BLaER1 (cell line): ENCODE results near the gene FAIM2.

Source experiments
- H3K27ac ChIP-seq: shearing (Covaris generic); formaldehyde crosslinking; 2 replicates; pipeline ENCODE4 v1.8.1; 2022
- H3K27me3 ChIP-seq: shearing (Covaris generic); formaldehyde crosslinking; 2 replicates; pipeline ENCODE4 v1.8.1; 2022
- H3K36me3 ChIP-seq: shearing (Covaris generic); formaldehyde crosslinking; 2 replicates; pipeline ENCODE4 v1.8.1; 2022
- H3K4me1 ChIP-seq: shearing (Covaris generic); formaldehyde crosslinking; 2 replicates; pipeline ENCODE4 v1.8.1; 2022
- H3K4me2 ChIP-seq: shearing (Covaris generic); formaldehyde crosslinking; 2 replicates; pipeline ENCODE4 v1.8.1; 2022
- H3K4me3 ChIP-seq: shearing (Covaris generic); formaldehyde crosslinking; 2 replicates; pipeline ENCODE4 v1.8.1; 2022
- H3K9ac ChIP-seq: shearing (Covaris generic); formaldehyde crosslinking; 2 replicates; pipeline ENCODE4 v1.8.1; 2022
- H3K9me3 ChIP-seq: shearing (Covaris generic); formaldehyde crosslinking; 2 replicates; pipeline ENCODE4 v1.8.1; 2022
- H4K20me1 ChIP-seq: shearing (Covaris generic); formaldehyde crosslinking; 2 replicates; pipeline ENCODE4 v1.8.1; 2022
- Cebpa-rat ChIP-seq: shearing (Covaris generic); IDR thresholded peaks from 2 replicates; pipeline ENCODE4 v1.8.1; 2022

The FAIM2 gene

DNA sequence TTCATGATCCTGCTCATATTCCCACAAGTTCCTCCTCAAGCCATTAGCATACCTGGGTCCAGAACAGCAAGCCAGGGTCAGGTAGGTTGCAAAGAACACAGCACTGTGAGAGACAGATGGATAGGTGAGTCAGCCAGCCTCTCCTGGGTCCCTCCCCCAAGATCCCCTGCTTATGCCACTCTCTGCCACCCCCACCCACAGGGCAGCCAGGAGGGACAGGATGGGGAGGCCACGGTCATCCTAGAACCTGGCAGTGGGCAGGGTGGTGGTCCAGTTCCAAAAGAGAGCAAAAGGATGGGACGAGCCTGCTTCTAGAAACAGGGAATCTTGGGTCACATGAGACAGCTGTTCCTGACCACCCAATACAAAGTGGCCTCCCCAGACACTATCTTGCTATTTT, 12.7 kb downstream of the FAIM2 start:
- no peak overlapping the region for H3K4me2 ChIP-seq
- H3K9ac ChIP-seq = no peak overlapping the region
- no peaks in the 10 kb centered on the region for H3K27me3 ChIP-seq
- H3K36me3 ChIP-seq = no peaks in the 10 kb centered on the region
- TF ChIP-seq Cebpa-rat = no peak
- no peaks in the 10 kb centered on the region for H3K9me3 ChIP-seq
- H4K20me1 ChIP-seq = no peaks in the 10 kb centered on the region
- no peak overlapping the region for H3K4me3 ChIP-seq
- no peak overlapping the region for H3K27ac ChIP-seq
- peaks cover 9% of the 10 kb centered on the region for H3K4me1 ChIP-seq

DNA sequence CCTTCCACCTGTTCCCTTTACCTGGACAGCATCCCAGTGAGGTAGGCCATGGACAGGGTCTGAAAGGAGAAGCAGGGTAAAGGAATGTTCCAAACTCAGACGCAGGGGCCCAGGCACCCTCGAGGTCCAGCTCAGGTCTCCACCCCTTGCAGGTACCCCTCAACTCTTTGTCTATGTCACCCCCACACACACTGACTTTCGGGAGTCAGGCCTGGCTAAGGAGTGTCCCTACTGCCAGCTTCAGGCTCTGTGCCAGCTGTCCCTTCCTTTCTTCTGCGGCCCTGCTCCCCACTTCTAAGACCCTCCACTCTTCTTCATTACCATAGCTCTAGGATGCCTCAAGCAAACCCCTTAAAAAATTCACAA, 13.6 kb downstream of the FAIM2 start:
- Histone ChIP-seq H3K9ac (no peak overlapping the region), H3K27ac (no peak overlapping the region), H3K27me3 (no peaks in the 10 kb centered on the region), H3K4me2 (no peak overlapping the region), H3K9me3 (no peaks in the 10 kb centered on the region), H4K20me1 (no peaks in the 10 kb centered on the region), H3K4me1 (no peaks in the 10 kb centered on the region), H3K36me3 (no peaks in the 10 kb centered on the region), H3K4me3 (no peak overlapping the region)
- no peak for TF ChIP-seq Cebpa-rat

DNA sequence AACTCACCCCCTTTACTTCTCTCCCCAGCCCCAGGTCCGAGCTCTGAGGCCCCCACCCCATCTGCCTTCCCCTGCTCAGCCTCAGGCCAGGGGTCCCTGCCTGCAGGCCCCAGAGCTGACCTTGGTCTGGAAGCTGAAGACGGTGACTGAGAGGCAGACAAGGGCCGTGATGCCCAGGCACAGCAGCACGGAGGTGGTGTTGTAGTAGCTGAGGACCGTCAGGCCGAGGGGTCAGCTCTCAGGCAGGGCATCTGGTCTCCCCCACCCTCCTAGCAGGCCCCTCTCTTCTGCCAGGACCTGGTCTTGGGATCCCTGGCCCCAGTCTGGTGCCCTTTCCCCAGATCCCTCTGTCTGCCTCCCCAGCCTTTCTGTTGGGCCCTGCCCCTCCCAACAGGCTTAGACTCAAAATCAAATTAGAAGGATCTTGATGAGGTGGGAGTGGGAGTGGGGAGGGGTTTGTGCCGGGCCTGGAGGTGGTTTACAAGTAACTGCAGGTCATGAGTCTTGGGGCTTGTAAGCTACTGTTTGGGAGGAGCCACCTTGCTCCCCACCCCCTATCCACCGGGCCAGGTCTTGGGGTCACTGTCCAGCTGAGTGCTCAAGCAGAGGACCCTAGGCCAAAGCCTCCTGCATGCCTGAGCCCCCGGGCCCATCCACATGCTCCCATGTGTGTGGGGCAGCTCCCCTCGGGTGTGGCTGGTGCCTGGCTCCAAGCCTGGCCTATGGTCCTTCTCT, 14.2 kb downstream of the FAIM2 start:
- H3K4me2 ChIP-seq = no peak overlapping the region
- TF ChIP-seq Cebpa-rat = no peak
- no peaks in the 10 kb centered on the region for H4K20me1 ChIP-seq
- H3K9me3 ChIP-seq = no peaks in the 10 kb centered on the region
- no peak overlapping the region for H3K4me3 ChIP-seq
- H3K4me1 ChIP-seq = no peaks in the 10 kb centered on the region
- H3K27ac ChIP-seq = no peak overlapping the region
- no peaks in the 10 kb centered on the region for H3K27me3 ChIP-seq
- no peak overlapping the region for H3K9ac ChIP-seq
- H3K36me3 ChIP-seq = no peaks in the 10 kb centered on the region

DNA sequence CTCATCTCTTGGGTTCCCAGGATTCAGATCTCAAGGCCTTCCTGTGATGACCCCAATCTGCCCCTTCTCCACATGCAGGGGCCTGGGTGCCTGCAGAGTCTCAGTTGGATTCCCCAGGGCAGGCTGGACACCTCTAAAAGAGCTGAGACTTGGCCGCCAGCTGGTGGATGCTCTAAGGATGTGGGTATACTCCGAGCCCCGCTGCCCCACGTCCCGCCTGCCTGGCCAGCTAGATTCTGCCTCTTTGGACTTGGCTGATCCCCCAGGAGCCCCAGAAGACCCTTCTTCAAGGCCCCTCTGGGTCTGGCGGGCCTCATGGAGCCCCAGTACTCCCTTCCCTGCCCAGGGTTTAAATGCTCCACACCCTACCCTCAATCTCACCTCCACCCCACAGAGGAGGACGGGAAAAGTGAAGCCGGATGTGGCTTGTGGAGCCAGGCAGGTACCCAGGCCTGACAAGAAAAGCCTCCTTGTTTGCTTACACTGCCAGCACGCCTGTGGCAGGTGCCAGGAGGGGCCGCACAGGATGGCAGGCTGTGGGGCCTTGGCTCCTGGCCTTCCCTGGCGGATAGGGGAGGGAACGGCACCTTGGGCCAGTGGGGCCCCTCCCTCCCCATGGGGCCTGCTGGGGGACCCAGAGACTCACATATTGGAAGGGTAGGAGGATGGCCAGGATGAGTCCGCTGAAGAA, 15.1 kb downstream of the FAIM2 start:
- Histone ChIP-seq H3K36me3 (no peaks in the 10 kb centered on the region), H3K27me3 (no peaks in the 10 kb centered on the region), H3K4me3 (no peak overlapping the region), H3K27ac (no peak overlapping the region), H4K20me1 (no peaks in the 10 kb centered on the region), H3K4me2 (no peak overlapping the region), H3K4me1 (no peaks in the 10 kb centered on the region), H3K9ac (no peak overlapping the region), H3K9me3 (no peaks in the 10 kb centered on the region)
- no peak for TF ChIP-seq Cebpa-rat

DNA sequence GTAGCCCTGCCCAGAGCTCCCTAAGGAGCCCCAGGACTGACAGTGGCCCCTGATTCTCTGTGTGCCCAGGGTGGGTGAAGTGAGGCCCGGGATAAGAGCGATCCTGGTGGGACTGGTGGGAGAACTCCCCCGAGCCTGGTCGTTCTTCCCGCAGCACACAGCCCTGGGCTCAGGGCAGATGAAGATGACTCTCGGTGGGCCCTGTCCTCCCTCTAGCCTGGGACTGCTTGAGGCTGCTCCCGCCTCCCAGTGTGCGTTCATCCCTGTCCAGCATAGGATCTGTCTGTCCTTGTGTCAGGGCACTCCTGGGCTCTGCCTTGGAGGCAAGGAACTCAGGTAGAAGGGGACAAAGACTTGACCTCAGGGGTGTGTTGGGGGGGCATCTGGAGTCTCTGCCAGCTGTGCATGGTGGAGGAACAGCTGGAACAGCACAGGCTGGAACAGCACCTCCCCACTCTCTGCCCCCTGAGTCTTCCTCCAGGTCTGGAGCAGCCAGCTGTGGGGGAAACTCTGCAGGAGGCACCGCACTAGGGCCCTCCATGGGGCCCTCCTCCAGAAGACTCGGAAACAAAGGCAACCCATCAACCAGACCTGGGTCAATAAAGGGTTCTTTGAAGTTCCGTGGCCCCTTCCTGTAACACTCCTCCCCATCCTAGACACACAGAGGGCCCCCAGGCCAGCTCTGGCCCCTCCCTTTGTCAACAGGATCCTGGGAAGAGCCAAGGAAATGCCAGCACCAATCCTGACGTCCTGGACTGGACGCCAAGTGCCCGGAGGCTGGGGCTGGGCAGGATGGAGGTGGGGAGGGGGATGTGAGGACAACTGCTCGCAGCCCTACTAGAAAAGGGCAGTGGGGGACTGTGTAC, 15.9 kb downstream of the FAIM2 start:
- Histone ChIP-seq H3K27me3 (no peaks in the 10 kb centered on the region), H4K20me1 (no peaks in the 10 kb centered on the region), H3K4me1 (no peaks in the 10 kb centered on the region), H3K9ac (no peak overlapping the region), H3K9me3 (no peaks in the 10 kb centered on the region), H3K4me3 (no peak overlapping the region), H3K27ac (no peak overlapping the region), H3K4me2 (no peak overlapping the region), H3K36me3 (no peaks in the 10 kb centered on the region)
- no peak for TF ChIP-seq Cebpa-rat

DNA sequence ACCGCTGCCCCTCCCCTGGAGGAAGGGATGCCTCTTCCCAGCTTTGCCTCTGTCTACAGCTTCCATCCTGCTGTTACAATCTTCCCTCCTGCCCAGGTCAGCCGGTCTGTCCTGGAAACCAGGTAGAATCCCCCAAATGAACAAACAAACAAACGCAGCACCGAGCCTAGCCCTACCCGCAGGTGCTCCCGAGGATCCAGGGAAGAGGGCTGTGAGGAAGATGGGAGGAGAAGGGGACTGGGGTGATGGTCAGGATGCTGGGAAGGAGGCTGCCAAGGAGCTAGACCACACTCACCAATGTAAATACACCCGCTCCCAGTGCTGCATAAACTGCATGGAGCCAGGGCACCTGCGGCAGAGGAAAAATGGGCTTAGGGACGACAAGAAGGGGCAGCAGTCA, 16.6 kb downstream of the FAIM2 start:
- Histone ChIP-seq H3K36me3 (no peaks in the 10 kb centered on the region), H3K4me3 (no peak overlapping the region), H3K4me1 (no peaks in the 10 kb centered on the region), H3K27ac (no peak overlapping the region), H3K4me2 (no peak overlapping the region), H3K27me3 (no peaks in the 10 kb centered on the region), H3K9ac (no peak overlapping the region), H3K9me3 (no peaks in the 10 kb centered on the region), H4K20me1 (no peaks in the 10 kb centered on the region)
- no peak for TF ChIP-seq Cebpa-rat

DNA sequence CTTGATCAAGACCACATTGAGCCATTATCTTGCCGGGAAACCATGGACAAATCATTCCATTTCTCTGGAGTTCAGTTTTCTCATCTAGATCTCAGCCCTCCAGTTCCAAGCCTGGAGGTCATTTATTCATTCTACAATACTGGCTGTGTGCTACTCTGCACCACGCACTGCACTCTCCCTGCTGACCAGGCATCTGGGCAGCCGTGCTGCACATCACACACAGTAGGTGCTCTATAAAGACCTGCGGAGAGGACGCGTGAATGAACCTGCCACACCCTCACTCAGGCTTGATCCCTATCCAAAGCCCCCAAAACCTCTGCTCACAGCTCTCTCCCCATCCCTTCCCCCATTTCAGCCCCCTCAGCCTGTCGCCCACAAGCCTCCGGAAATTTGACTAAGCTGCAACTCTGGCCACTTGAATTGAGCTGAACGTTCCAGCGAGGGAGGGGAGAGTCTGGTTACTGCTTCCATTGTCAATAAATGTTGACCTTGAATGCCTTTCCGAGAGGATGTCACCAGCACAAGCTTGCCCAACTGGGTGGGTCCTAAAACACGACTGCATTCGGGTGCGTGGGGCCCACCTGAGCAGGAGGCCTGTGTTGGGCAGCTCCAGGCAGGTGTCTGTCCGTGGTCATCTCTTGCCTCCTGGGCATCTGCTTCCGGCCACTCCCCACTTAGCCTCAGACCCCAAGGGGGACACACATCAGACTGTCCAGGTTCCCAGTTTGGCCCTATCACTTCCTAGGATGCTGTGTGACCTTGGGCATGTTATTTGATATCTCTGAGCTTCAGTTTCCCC, 17.8 kb downstream of the FAIM2 start:
- Histone ChIP-seq H3K36me3 (no peaks in the 10 kb centered on the region), H3K9me3 (no peaks in the 10 kb centered on the region), H3K4me1 (no peaks in the 10 kb centered on the region), H3K9ac (no peak overlapping the region), H4K20me1 (no peaks in the 10 kb centered on the region), H3K27me3 (no peaks in the 10 kb centered on the region), H3K27ac (no peak overlapping the region), H3K4me3 (no peak overlapping the region), H3K4me2 (no peak overlapping the region)
- TF ChIP-seq Cebpa-rat = no peak

DNA sequence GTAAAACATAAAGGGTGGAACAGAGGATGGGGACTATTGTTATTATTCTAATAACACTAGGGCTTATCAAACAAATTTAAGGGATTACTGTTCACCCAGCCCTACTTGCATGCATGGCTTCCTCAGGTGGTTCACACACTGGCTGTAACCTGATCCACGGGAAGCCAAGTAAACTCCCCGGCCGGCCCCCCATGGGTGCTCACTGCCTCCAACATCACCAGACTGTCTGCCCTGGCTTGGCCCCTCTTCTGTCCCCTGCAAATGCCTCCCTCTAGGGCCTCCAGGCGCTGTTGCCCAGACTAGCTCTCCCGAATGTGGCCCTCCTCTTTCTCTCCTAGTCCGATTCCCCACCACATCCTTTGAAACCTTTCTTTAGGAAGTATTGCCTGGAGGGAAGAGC, 18.6 kb downstream of the FAIM2 start:
- Histone ChIP-seq H3K9ac (no peak overlapping the region), H3K27me3 (no peaks in the 10 kb centered on the region), H3K4me3 (no peak overlapping the region), H3K36me3 (no peaks in the 10 kb centered on the region), H3K27ac (no peak overlapping the region), H3K4me2 (no peak overlapping the region), H4K20me1 (no peaks in the 10 kb centered on the region), H3K4me1 (no peaks in the 10 kb centered on the region), H3K9me3 (no peaks in the 10 kb centered on the region)
- TF ChIP-seq Cebpa-rat = no peak

DNA sequence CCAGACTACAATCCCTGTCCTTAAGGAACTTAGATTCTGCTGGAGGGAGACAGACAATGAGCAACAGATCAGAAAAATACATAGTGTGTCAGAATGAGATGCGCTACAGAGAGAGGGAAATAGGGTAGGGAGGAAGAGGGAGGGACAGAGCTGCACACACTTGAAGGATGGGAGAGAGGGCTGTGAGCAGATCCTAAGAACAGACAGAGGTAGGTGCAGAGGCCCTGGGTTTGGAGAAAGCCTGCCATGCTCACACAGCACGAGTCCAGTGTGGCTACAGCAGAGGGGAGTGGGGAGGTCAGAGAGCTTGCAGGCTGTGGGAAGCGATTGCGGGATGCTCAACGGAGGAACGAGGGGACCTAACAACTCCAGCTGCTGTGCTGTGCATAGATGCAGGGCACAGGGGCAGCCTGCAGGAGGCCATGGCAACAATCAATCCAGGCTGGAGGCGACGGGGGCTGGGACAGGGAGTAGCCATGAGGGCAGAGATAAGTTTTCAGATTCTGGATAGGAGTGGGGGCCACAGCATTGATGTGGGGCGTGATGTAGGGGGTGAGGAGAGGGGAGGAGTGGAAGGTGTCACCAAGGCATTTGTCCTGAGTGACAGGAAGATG, 20.7 kb downstream of the FAIM2 start:
- Histone ChIP-seq H3K4me2 (no peak overlapping the region), H3K4me3 (no peak overlapping the region), H3K27ac (no peak overlapping the region), H3K4me1 (no peaks in the 10 kb centered on the region), H3K9me3 (no peaks in the 10 kb centered on the region), H4K20me1 (no peaks in the 10 kb centered on the region), H3K27me3 (no peaks in the 10 kb centered on the region), H3K9ac (no peak overlapping the region), H3K36me3 (no peaks in the 10 kb centered on the region)
- no peak for TF ChIP-seq Cebpa-rat
